Measurements from ENCODE around the gene ABCB8. TPM values are rescaled to one million over a fixed set of nuclear protein-coding genes. Genes with fewer than 3 reads are reported as not detected.

ABCB8 gene
- total RNA-seq, 2 experiments from 2014 or later, result 50.3 to 52.4 TPM

- DNase-seq, result no peak
- peak overlapping the region; percentile 66 for H3K27ac Mint-ChIP-seq
- H3K4me1 Mint-ChIP-seq, result peaks cover 34% of the 10 kb centered on the region
- no peaks in the 10 kb centered on the region for H3K9me3 Mint-ChIP-seq (ENCODE audit: low read depth)
- H3K27me3 Mint-ChIP-seq, result no peaks in the 10 kb centered on the region
- CTCF ChIA-PET, result interaction anchor here (0.7 to 1.3 kb wide), 12 partner anchors 9 to 117 kb away, joined by 3 to 7 read pairs (median 3); partner anchors contain the start of genes ABCB8, AGAP3 and FASTK
- peaks cover 3% of the 10 kb centered on the region for H3K36me3 Mint-ChIP-seq
- peak overlapping the region; percentile 91 for H3K4me3 Mint-ChIP-seq
- no peak for ATAC-seq
Measured at GRCh38 chr7:151060416-151061212, 32.4 kb downstream of the ABCB8 start.

- Mint-ChIP-seq H3K27ac (no peak overlapping the region), H3K4me1 (peaks cover 33% of the 10 kb centered on the region), H3K4me3 (peak overlapping the region; percentile 91), H3K9me3 (ENCODE audit: low read depth) (no peaks in the 10 kb centered on the region), H3K36me3 (peaks cover 3% of the 10 kb centered on the region), H3K27me3 (no peaks in the 10 kb centered on the region)
- ATAC-seq (no peak), DNase-seq (no peak)
- CTCF ChIA-PET, result interaction anchor here (1.3 kb wide), 1 partner anchor 16 kb away, joined by 7 read pairs; no protein-coding TSS in a partner anchor
Measured at GRCh38 chr7:151061213-151062110, 33.2 kb downstream of the ABCB8 start.

GRCh38 chr7:151062111-151062398, 33.8 kb downstream of the ABCB8 start:
- Mint-ChIP-seq H3K9me3 (ENCODE audit: low read depth) (no peaks in the 10 kb centered on the region), H3K4me1 (peaks cover 27% of the 10 kb centered on the region)
- CTCF ChIA-PET, result interaction anchor here (0.8 kb wide), 1 partner anchor 18 kb away, joined by 3 read pairs; the partner anchor contains the start of gene FASTK

GRCh38 chr7:151062399-151063211, 34.4 kb downstream of the ABCB8 start:
- DNase-seq (no peak), ATAC-seq (no peak)
- CTCF ChIA-PET, result interaction anchor here (0.8 to 1.1 kb wide), 2 partner anchors 18 to 61 kb away, joined by 3 to 4 read pairs; partner anchors contain the start of gene FASTK
- no peak overlapping the region for H3K4me3 Mint-ChIP-seq
- no peaks in the 10 kb centered on the region for H3K9me3 Mint-ChIP-seq (ENCODE audit: low read depth)
- no peaks in the 10 kb centered on the region for H3K27me3 Mint-ChIP-seq
- H3K27ac Mint-ChIP-seq, result no peak overlapping the region
- H3K36me3 Mint-ChIP-seq, result peaks cover 8% of the 10 kb centered on the region
- H3K4me1 Mint-ChIP-seq, result peaks cover 22% of the 10 kb centered on the region

More at GRCh38 chr7:151062111-151062398, 33.8 kb downstream of the ABCB8 start:
- no peak for ATAC-seq
- no peak for DNase-seq
- no peaks in the 10 kb centered on the region for H3K27me3 Mint-ChIP-seq
- peaks cover 3% of the 10 kb centered on the region for H3K36me3 Mint-ChIP-seq
- no peak overlapping the region for H3K27ac Mint-ChIP-seq
- H3K4me3 Mint-ChIP-seq, result no peak overlapping the region

- ATAC-seq, result no peak
- DNase-seq, result no peak
- CTCF ChIA-PET, result interaction anchor here (1.1 kb wide), 1 partner anchor 61 kb away, joined by 4 read pairs; no protein-coding TSS in a partner anchor
- no peaks in the 10 kb centered on the region for H3K27me3 Mint-ChIP-seq
- H3K4me1 Mint-ChIP-seq, result peaks cover 22% of the 10 kb centered on the region
- no peaks in the 10 kb centered on the region for H3K9me3 Mint-ChIP-seq (ENCODE audit: low read depth)
- H3K4me3 Mint-ChIP-seq, result no peak overlapping the region
- H3K27ac Mint-ChIP-seq, result no peak overlapping the region
- peaks cover 10% of the 10 kb centered on the region for H3K36me3 Mint-ChIP-seq
Measured at GRCh38 chr7:151063212-151063561, 34.9 kb downstream of the ABCB8 start.

- H3K4me1 Mint-ChIP-seq, result peaks cover 13% of the 10 kb centered on the region
- no peaks in the 10 kb centered on the region for H3K27me3 Mint-ChIP-seq
- H3K9me3 Mint-ChIP-seq (ENCODE audit: low read depth), result no peaks in the 10 kb centered on the region
- ATAC-seq (no peak), DNase-seq (no peak)
- CTCF ChIA-PET, result no interaction called here
- peaks cover 11% of the 10 kb centered on the region for H3K36me3 Mint-ChIP-seq
- H3K27ac Mint-ChIP-seq, result no peak overlapping the region
- H3K4me3 Mint-ChIP-seq, result no peak overlapping the region
Measured at GRCh38 chr7:151064454-151064853, 36.2 kb downstream of the ABCB8 start.

GRCh38 chr7:151064993-151065392, 36.7 kb downstream of the ABCB8 start:
- CTCF ChIA-PET, result no interaction called here
- H3K27ac Mint-ChIP-seq, result no peak overlapping the region
- H3K4me1 Mint-ChIP-seq, result peaks cover 13% of the 10 kb centered on the region
- no peak overlapping the region for H3K4me3 Mint-ChIP-seq
- no peak for DNase-seq
- H3K36me3 Mint-ChIP-seq, result peaks cover 12% of the 10 kb centered on the region
- H3K27me3 Mint-ChIP-seq, result no peaks in the 10 kb centered on the region
- no peaks in the 10 kb centered on the region for H3K9me3 Mint-ChIP-seq (ENCODE audit: low read depth)
- ATAC-seq, result no peak

GRCh38 chr7:151065516-151065915, 37.3 kb downstream of the ABCB8 start:
- Mint-ChIP-seq H3K36me3 (peaks cover 13% of the 10 kb centered on the region), H3K4me1 (peaks cover 13% of the 10 kb centered on the region), H3K27me3 (no peaks in the 10 kb centered on the region), H3K4me3 (no peak overlapping the region), H3K9me3 (ENCODE audit: low read depth) (no peaks in the 10 kb centered on the region), H3K27ac (no peak overlapping the region)
- DNase-seq (no peak), ATAC-seq (no peak)
- CTCF ChIA-PET, result no interaction called here

GRCh38 chr7:151066273-151066974, 38.2 kb downstream of the ABCB8 start:
- Mint-ChIP-seq H3K4me1 (peaks cover 5% of the 10 kb centered on the region), H3K9me3 (ENCODE audit: low read depth) (no peaks in the 10 kb centered on the region), H3K27me3 (no peaks in the 10 kb centered on the region), H3K36me3 (peaks cover 13% of the 10 kb centered on the region), H3K4me3 (no peak overlapping the region), H3K27ac (no peak overlapping the region)
- CTCF ChIA-PET, result no interaction called here
- no peak for ATAC-seq
- no peak for DNase-seq

- Mint-ChIP-seq H3K36me3 (peaks cover 19% of the 10 kb centered on the region), H3K9me3 (ENCODE audit: low read depth) (no peaks in the 10 kb centered on the region), H3K27me3 (no peaks in the 10 kb centered on the region), H3K4me3 (no peak overlapping the region), H3K4me1 (no peaks in the 10 kb centered on the region), H3K27ac (no peak overlapping the region)
- DNase-seq, result no peak
- CTCF ChIA-PET, result interaction anchor here (1.3 kb wide), 2 partner anchors 12 to 16 kb away, joined by 3 to 4 read pairs; partner anchors contain the start of genes FASTK and TMUB1
- ATAC-seq, result no peak
Measured at GRCh38 chr7:151068069-151068773, 40.0 kb downstream of the ABCB8 start.

GRCh38 chr7:151069841-151070573, 41.8 kb downstream of the ABCB8 start:
- CTCF ChIA-PET, result interaction anchor here (1.2 kb wide), 1 partner anchor 10 kb away, joined by 3 read pairs; the partner anchor contains the start of gene FASTK
- no peak overlapping the region for H3K4me3 Mint-ChIP-seq
- DNase-seq, result no peak
- no peaks in the 10 kb centered on the region for H3K27me3 Mint-ChIP-seq
- peaks cover 9% of the 10 kb centered on the region for H3K4me1 Mint-ChIP-seq
- no peaks in the 10 kb centered on the region for H3K9me3 Mint-ChIP-seq (ENCODE audit: low read depth)
- peaks cover 22% of the 10 kb centered on the region for H3K36me3 Mint-ChIP-seq
- H3K27ac Mint-ChIP-seq, result no peak overlapping the region
- no peak for ATAC-seq

All from activated CD8-positive, alpha-beta memory T cell treated with anti-CD3 and anti-CD28 coated beads, Interleukin-2, amount 10 ng/mL, durations not matched to agents 7 days and 5 days (primary cell).